ENCODE data around the gene POLD3. TPM values are rescaled to one million over a fixed set of nuclear protein-coding genes. Genes with fewer than 3 reads are reported as not detected.

Gene POLD3
- total RNA-seq, 1 donor from 2014 or later = 12.8 TPM

GRCh38 chr11:74691755-74692154, 99.4 kb downstream of the POLD3 start:
- no peak for DNase-seq (ENCODE audit: extremely low spot score, unreplicated experiment)
- no peaks in the 10 kb centered on the region for H3K9me3 Mint-ChIP-seq (ENCODE audit: unreplicated experiment)
- peaks cover 15% of the 10 kb centered on the region for H3K27me3 Mint-ChIP-seq (ENCODE audit: unreplicated experiment)
- no peak for TF ChIP-seq CTCF (IDR thresholded peaks at IDR 0.05)
- no peak overlapping the region for H3K4me3 Mint-ChIP-seq (ENCODE audit: unreplicated experiment)
- no peak overlapping the region for H3K27ac Mint-ChIP-seq (ENCODE audit: unreplicated experiment)
- H3K36me3 Mint-ChIP-seq (ENCODE audit: unreplicated experiment) = no peaks in the 10 kb centered on the region
- H3K4me1 Mint-ChIP-seq (ENCODE audit: unreplicated experiment) = peaks cover 10% of the 10 kb centered on the region

Other genes with a start within 250 kb of the POLD3 start
- gene PGM2L1, start 194.1 kb upstream of the POLD3 start, total RNA-seq = 19.8 and 22.1 TPM in 2 replicates
- not detected in 2 replicates for gene KCNE3, start 125.0 kb upstream of the POLD3 start, total RNA-seq
- 1.6 and 3.5 TPM in 2 replicates for gene LIPT2, start 98.9 kb upstream of the POLD3 start, total RNA-seq
- gene CHRDL2, start 138.8 kb downstream of the POLD3 start, total RNA-seq = not detected in 2 replicates
- 15.5 and 16.3 TPM in 2 replicates for gene RNF169, start 156.3 kb downstream of the POLD3 start, total RNA-seq

Data from osteocyte (in vitro differentiated cells).